ENCODE results near the gene CCNL2.

DNA sequence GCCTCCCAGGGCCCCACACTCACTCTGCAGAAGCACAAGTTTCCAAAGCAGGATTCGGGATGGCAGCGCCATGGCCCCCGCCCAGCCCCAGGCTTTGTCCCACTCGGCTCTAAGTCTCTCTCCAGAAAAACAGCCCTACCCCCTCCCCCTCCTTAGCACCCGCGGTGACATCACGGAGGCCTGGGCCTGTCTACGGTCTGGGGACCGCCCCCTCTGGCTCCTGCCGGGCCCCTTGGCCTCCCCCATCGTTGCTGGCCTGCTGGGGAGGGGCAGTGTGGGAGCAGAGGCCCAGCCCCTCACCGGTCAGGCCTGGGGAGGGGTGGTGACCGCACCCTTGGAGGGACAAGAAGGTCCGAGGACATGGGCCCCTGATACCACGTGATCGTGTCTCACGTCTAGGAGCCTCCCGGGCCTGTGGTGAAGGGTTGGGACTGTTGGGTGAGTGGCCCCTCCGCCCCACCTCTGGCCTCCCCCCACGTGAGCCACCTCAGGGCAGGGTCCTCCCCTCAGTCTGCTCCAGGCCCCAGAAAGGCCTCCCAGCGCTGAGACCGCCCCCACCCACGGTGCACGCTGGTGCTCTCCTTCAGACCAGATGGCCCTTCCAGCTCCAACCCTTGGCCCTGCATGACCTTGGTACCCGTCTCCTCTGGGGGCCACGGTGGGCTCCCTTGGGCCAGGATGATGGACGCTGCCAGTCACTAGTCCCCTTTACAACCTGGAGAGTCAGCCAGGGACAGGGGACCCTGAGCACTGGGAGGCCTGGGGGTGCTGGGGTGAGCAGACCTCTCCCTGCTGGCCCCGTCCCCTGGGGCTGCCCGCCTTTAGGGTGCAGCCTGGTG, 40.5 kb downstream of the CCNL2 start, which contains the start of gene MXRA8:
- no peak for TF ChIP-seq EZH2 (IDR thresholded peaks at IDR 0.05; ENCODE audit: borderline replicate concordance, insufficient read depth, low read depth, low read length, poor library complexity, severe bottlenecking)
- TF ChIP-seq, protein P1, sequence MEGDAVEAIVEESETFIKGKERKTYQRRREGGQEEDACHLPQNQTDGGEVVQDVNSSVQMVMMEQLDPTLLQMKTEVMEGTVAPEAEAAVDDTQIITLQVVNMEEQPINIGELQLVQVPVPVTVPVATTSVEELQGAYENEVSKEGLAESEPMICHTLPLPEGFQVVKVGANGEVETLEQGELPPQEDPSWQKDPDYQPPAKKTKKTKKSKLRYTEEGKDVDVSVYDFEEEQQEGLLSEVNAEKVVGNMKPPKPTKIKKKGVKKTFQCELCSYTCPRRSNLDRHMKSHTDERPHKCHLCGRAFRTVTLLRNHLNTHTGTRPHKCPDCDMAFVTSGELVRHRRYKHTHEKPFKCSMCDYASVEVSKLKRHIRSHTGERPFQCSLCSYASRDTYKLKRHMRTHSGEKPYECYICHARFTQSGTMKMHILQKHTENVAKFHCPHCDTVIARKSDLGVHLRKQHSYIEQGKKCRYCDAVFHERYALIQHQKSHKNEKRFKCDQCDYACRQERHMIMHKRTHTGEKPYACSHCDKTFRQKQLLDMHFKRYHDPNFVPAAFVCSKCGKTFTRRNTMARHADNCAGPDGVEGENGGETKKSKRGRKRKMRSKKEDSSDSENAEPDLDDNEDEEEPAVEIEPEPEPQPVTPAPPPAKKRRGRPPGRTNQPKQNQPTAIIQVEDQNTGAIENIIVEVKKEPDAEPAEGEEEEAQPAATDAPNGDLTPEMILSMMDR (IDR thresholded peaks at IDR 0.05) = no peak
